Motor neuron (in vitro differentiated cells): Measurements from ENCODE around the gene PARD3. TPM values are rescaled to one million over a fixed set of nuclear protein-coding genes. Genes with fewer than 3 reads are reported as not detected.

Source experiments
- ATAC-seq, 8 experiments: fragments of 200-7000 bp; cut with Tn5 transposase; replicated peaks in 6 of 8; 2 replicates each; pipeline ENCODE4 v1.8.0; 2021; ENCODE audit warnings: mild to moderate bottlenecking in 8 of 8, moderate library complexity in 8 of 8
- H3K27ac ChIP-seq, 2 donors: fragments of 250-450 bp; sonication (Bioruptor Pico); 2 replicates each; pipeline ENCODE4 v1.9.0; 2021; ENCODE audit warnings: antibody characterized with exemption in 2 of 2, mild to moderate bottlenecking in 2 of 2, moderate library complexity in 1 of 2
- H3K4me1 ChIP-seq, 2 donors: fragments of 250-450 bp; sonication (Bioruptor Pico); replicated peaks in 1 of 2; 2 replicates each; pipeline ENCODE4 v1.6.1; 2021; ENCODE audit warnings: antibody characterized with exemption in 2 of 2, mild to moderate bottlenecking in 2 of 2, moderate library complexity in 1 of 2
- H3K4me3 ChIP-seq, 5 donors: fragments of 250-450 bp; sonication (Bioruptor Pico); 2 replicates each; pipeline ENCODE4 v1.9.0; 2021; ENCODE audit warnings: antibody characterized with exemption in 5 of 5, mild to moderate bottlenecking in 5 of 5, moderate library complexity in 4 of 5
- WGBS, 10 experiments: fragments of 450-650 bp; shearing (Covaris generic); methylation state at CpG; one replicate each; pipeline ENCODE4 v1.0.0; 2022; 5-methylcytosine and 5-hydroxymethylcytosine counted together
- in situ Hi-C, 9 experiments: fragments of 400-800 bp; cut with MboI; loops; one replicate each; pipeline ENCODE4 v1.15.0; 2021; ENCODE audit warnings: low sequenced_read_pairs in 9 of 9, low pct_unique_long_range_greater_than_20kb in 2 of 9; ENCODE audit not compliant: unreplicated experiment in 9 of 9
- total RNA-seq, 8 experiments: library from RNA; unstranded; fragments of 300-600 nt; gene quantifications; 2 replicates each; pipeline versions ENCODE4 v1.2.3 to v1.2.4, GENCODE V29; 2022

PARD3 gene
- total RNA-seq, 8 experiments from 2014 or later, result 21.5 to 154 (median 34.0) TPM

DNA sequence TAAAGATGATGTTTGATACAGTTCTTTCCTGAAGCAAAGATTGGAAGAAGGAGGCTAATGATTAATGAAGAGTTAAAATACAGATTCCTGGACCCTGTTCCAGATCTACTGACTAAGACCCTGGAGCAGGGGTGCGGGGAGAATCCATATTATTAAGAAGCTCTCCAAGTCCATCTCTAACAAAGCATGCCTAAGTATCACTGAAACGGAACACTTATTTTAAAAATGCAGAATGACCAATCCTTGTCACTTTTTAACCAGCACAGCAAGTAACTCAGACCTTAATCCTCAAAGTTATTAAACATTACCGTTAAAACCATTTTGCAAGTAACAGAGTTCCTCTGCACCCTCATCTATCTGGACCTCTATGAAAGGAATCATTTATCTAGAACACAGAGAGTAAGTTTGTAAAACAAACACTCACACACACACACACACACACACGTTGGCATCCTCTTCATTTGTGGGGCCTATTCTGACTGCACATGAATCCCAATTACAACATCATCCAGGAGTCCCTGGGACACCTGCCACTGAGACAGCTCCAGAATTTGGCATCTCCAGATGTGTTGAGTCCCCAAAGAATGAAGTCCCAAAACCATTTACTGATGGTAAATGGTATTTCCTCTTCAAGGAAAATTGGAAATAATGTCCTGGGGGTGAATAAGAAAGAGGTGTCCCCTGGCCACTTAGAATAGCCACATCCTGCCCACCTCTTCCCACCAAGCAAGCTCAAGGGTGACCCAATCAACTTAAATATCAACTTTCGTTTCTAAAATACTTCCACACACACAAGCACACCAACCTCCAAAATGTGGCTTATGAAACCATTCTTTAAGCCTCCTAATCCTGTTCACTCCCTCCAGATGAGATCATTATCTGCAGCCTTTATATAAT, 117.5 kb downstream of the PARD3 start:
- no peak overlapping the region for H3K4me3 ChIP-seq
- H3K27ac ChIP-seq, result no peak overlapping the region
- in situ Hi-C loops, result loop anchor here in 1 of 9 experiments (25.0 kb wide), 1 partner anchor 315 kb away; no protein-coding TSS in a partner anchor
- no peak for ATAC-seq
- peaks cover 0 to 3% of the 10 kb centered on the region in 2 donors for H3K4me1 ChIP-seq
- 67 to 100% (median 85%) methylated on average over 1 to 5 of the region's 5 CpGs for WGBS, 10 experiments

DNA sequence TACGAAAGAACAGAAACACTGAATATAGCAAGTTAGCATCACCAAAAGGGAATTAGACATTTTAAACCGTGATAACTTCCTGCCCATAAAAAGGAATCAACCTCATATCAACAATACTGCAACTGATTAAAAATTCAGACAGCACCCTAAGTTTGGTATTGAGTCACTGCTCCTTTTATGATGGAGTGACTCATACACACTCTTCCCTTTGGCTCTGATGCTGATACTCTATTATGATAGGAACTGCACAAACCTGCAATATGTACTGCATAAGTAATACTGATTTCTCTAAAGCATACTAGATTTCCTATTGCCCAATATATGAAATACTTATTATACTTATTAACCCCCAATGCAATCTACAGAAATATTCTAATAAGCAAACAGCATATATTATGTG, 118.7 kb downstream of the PARD3 start:
- 14 to 100% (median 75%) methylated on average over 1 to 2 of the region's 2 CpGs; no CpG with 5 or more reads in 2 of the 10 experiments for WGBS, 10 experiments
- in situ Hi-C loops, result loop anchor here in 1 of 9 experiments (25.0 kb wide), 1 partner anchor 316 kb away; no protein-coding TSS in a partner anchor

DNA sequence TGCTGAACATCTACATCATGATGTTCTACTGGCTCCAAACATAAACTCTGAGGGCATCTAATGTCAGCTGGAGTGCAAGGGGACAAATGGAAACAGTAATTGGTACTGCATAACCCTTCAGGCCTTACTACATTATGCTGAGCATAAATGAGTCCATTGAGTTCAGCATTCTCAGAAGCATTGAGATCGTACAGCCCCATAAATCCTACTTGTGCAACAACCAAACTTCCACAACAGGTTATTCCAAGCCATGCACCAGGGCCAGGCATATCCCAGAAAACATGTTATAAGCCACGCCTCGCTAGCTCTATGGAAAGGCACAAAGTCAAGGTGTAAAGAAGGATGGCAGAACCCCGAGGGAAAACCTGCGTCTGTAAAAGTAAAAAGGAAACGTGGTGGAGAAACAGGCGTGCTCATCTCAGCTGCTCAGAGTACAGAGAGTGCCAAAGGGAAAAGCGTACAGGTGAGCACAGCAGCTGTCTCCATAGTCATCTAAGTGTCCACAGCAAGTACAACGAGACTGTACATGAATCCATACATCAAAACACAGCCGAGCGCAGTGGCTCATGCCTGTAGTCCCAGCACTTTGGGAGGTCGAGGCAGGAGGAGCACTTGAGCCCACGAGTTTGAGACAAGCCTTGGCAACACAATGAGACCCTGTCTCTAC, 124.6 kb downstream of the PARD3 start:
- Histone ChIP-seq H3K27ac (no peak overlapping the region), H3K4me1 (no peaks in the 10 kb centered on the region), H3K4me3 (no peak overlapping the region)
- WGBS, 10 experiments, result 83 to 100% (median 93%) methylated on average over 2 to 13 of the region's 13 CpGs
- in situ Hi-C loops, result loop anchor here in 1 of 9 experiments (25.0 kb wide), 1 partner anchor 322 kb away; no protein-coding TSS in a partner anchor
- ATAC-seq, result peak in 1 of 8 experiments; percentile 76

More for the DNA sequence above, 118.7 kb downstream of the PARD3 start:
- peak; percentile 47 to 95 (median 82) for ATAC-seq
- Histone ChIP-seq H3K4me1 (no peaks in the 10 kb centered on the region), H3K4me3 (no peak overlapping the region), H3K27ac (no peak overlapping the region)

DNA sequence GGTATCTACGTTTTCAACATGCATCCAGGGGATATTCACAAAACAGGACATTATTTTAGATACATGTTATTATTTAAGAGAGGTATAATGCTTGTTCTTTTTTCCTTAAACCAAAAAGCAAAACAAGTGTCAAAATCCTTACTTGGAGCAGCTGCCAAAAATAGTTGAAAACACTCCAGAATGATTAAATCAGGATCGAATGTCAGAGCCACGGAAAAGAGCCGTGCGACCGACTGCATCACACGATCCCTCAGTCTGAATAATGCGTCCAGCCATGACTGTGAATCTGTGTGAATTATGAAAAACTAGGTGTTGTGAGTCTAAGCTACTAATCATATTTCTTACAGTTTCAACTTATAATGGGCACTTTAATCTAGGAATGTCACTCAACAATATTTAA, 126.0 kb downstream of the PARD3 start:
- in situ Hi-C loops, result loop anchor here in 1 of 9 experiments (25.0 kb wide), 1 partner anchor 323 kb away; no protein-coding TSS in a partner anchor
- WGBS, 10 experiments, result 14 to 100% (median 93%) methylated on average over 1 to 8 of the region's 8 CpGs; no CpG with 5 or more reads in 1 of the 10 experiments
- Histone ChIP-seq H3K27ac (no peak overlapping the region), H3K4me3 (no peak overlapping the region), H3K4me1 (no peaks in the 10 kb centered on the region)
- ATAC-seq, result peak in 1 of 8 experiments; percentile 46

DNA sequence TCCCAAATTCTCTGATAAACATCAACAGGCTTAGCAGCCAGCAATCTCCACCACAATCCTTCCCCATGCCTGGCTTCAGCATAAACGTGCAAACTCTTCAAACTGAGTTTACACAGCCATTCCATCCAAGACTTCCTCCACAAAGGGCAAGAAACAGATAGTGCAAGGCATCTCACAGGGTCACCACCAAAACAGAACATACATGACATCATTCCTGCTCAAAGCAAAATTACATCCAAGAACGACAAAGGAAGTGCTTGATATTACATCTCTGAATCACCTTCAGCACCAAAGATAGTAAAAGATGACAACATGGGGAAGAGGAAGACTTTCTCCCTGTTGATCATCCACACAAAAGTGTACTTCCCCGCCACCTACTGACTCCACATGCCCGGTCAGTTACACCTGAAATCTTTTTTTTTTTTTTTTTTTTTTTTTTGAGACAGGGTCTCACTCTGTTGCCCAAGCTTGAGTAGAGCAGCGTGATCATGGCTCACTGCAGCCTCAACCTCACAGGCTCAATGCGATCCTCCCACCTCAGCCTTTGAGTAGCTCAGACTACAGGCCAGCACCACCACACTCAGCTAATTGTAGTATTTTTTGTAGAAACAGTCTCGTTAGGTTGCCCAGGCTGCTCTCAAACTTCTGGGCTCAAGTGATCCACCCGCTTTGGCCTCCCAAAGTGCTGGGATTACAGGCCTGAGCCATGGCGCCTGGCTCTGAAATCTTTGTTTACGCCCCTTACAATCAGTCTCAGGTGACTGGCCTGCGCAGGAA, 127.5 kb downstream of the PARD3 start:
- in situ Hi-C loops, result loop anchor here in 1 of 9 experiments (25.0 kb wide), 1 partner anchor 325 kb away; no protein-coding TSS in a partner anchor
- H3K4me1 ChIP-seq, result no peaks in the 10 kb centered on the region
- no peak overlapping the region for H3K4me3 ChIP-seq
- ATAC-seq, result peak in 2 of 8 experiments; percentile 45 to 77
- H3K27ac ChIP-seq, result no peak overlapping the region
- 60 to 100% (median 95%) methylated on average over 2 to 9 of the region's 11 CpGs for WGBS, 10 experiments

DNA sequence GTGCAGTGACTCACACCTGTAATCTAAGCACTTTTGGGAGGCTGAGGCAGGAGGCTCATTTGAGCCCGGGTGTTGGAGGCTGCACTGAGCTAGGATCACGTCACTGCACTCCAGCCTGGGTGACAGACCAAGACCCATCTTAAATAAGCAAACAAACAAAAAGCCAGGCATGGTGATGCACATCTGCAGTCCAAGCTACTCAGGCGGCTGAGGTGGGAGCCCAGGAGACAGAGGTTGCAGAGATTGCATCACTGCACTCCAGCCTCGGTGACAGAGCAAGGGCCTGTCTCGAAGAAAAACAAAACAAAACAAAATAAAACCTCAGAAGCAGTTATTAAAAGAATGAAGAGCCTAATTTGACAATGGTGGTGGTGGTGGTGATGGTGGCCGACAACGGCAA, 132.5 kb downstream of the PARD3 start:
- ATAC-seq, result peak in 2 of 8 experiments; percentile 24 to 48
- in situ Hi-C loops, result loop anchor here in 1 of 9 experiments (25.0 kb wide), 1 partner anchor 330 kb away; no protein-coding TSS in a partner anchor
- Histone ChIP-seq H3K4me1 (no peaks in the 10 kb centered on the region), H3K4me3 (no peak overlapping the region), H3K27ac (no peak overlapping the region)
- 82 to 100% (median 92%) methylated on average over 1 to 5 of the region's 7 CpGs for WGBS, 10 experiments

DNA sequence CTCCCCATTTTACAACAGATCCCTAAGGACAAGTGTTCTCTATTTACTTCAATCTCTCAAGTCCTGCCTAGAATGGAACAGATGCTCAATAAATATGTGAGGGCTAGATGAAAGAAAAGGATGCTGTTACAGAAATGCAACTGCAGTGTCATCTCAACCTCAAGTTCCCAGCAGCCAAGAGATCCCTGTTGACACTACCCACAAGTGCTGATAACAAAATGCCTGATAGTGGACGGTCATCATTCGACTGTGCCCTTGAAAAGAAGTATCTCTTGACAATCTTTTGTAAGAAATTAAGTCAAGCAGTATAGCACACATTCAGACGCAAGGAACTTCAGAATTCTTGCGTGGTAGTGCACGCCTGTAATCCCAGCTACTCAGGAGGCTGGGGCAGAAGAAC, 133.2 kb downstream of the PARD3 start:
- H3K27ac ChIP-seq, result no peak overlapping the region
- no peak for ATAC-seq
- in situ Hi-C loops, result loop anchor here in 1 of 9 experiments (25.0 kb wide), 1 partner anchor 330 kb away; no protein-coding TSS in a partner anchor
- no peak overlapping the region for H3K4me3 ChIP-seq
- H3K4me1 ChIP-seq, result no peaks in the 10 kb centered on the region
- 89 to 100% (median 97%) methylated on average over 2 to 5 of the region's 5 CpGs; no CpG with 5 or more reads in 1 of the 10 experiments for WGBS, 10 experiments

DNA sequence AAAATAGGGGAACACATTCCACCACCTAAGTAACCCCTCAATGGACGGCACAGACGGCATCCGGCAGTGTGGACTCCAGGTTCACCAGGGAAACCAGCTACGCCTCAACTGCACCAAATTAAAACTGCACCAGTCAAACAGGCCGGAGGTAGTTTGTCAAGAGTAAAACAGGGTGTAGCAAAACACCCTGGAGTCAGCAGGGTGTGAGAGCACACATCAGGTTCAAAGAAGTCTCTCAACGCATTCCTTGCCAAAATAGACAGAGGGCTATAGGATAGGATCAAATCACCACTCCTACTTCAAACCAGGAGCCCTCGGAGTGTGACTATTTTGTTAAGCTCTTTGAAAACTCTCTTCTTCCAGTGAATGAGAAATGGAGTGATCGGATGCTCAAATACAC, 135.9 kb downstream of the PARD3 start:
- no peak for ATAC-seq
- Histone ChIP-seq H3K27ac (no peak overlapping the region), H3K4me3 (no peak overlapping the region), H3K4me1 (no peaks in the 10 kb centered on the region)
- in situ Hi-C loops, result loop anchor here in 1 of 9 experiments (25.0 kb wide), 1 partner anchor 333 kb away; no protein-coding TSS in a partner anchor
- WGBS, 10 experiments, result 80 to 100% (median 93%) methylated on average over 1 to 8 of the region's 8 CpGs; no CpG with 5 or more reads in 2 of the 10 experiments

DNA sequence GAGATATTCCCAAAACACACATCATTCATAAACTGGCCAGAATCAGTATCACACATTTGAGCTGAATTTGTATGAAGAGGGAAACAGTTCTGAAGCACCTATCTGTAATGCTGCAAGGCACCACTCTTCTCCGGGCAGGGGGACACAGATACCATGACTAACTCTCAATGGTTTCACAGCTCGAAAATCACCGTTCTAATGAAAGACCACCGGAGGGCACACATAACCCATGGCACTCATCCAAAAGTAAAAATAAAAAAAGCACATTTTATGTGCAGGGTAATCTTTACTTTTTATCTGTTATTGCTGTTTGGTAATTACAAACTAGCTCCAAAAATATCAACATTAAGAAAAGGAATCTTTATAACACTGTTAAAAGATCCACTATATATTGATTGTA, 137.5 kb downstream of the PARD3 start:
- 49 to 97% (median 90%) methylated on average over 2 to 4 of the region's 4 CpGs; no CpG with 5 or more reads in 3 of the 10 experiments for WGBS, 10 experiments
- in situ Hi-C loops, result loop anchor here in 1 of 9 experiments (25.0 kb wide), 1 partner anchor 335 kb away; no protein-coding TSS in a partner anchor
- Histone ChIP-seq H3K27ac (no peak overlapping the region), H3K4me3 (no peak overlapping the region), H3K4me1 (no peaks in the 10 kb centered on the region)
- ATAC-seq, result no peak

DNA sequence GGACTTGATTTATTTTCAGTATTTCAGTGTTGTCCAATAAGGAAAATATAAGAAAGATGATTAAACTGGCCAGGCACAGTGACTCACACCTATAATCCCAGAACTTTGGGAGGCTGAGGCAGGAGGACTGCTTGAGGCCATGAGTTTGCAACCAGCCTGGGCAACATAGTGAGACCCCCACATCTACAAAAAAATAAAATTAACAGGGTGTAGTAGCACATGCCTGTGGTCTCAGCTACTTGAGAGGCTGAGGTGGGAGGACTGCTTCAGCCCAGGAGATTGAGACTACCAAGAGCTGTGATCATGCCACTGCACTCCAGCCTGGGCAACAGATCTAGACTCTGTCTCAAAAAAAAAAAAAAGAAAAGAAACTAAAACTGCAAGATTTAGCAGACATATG, 138.0 kb downstream of the PARD3 start:
- in situ Hi-C loops, result loop anchor here in 1 of 9 experiments (25.0 kb wide), 1 partner anchor 335 kb away; no protein-coding TSS in a partner anchor
- Histone ChIP-seq H3K27ac (no peak overlapping the region), H3K4me3 (no peak overlapping the region), H3K4me1 (no peaks in the 10 kb centered on the region)
- ATAC-seq, result no peak

DNA sequence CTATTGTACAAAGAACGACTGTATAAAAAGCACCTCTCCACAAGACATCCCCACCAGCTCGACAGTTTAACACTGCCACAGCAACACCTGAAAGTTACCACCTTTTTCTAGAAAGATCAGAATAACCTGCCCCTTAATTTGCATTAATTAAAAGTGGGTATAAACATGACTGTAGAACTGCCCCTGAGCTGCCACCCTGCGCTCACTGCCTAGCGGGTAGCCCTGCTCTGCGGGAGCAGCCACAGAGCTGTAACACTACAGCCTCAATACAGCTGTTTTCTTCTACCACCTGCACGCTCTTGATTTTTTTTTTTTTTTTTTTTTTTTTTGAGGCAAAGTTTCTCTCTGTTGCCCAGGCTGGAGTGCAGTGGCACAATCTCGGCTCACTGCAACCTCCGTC, 140.9 kb downstream of the PARD3 start:
- WGBS, 10 experiments, result 82 to 97% (median 90%) methylated on average over 3 to 7 of the region's 8 CpGs; no CpG with 5 or more reads in 3 of the 10 experiments
- no peak for ATAC-seq
- in situ Hi-C loops, result loop anchor here in 1 of 9 experiments (25.0 kb wide), 1 partner anchor 263 kb away; no protein-coding TSS in a partner anchor
- H3K4me3 ChIP-seq, result no peak overlapping the region
- H3K4me1 ChIP-seq, result no peaks in the 10 kb centered on the region
- no peak overlapping the region for H3K27ac ChIP-seq

DNA sequence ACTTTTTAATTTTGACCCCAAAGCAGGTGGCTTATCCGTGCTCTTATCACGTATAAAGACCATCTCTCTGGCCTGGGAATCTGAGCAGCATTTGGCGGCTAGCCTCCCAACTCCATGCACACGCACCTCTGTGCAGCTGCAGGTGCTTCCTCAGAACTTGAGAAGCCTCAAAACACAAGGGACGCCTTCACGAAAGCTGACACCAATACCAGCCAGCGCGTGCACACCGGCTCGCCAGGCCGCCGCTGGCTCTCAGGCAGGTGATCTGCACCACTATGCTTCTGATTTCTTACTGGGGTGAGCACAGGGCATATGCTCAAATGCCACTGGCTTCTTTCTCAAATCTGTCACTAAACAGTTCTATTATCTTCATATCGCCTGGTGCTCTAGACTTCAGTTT, 145.0 kb downstream of the PARD3 start:
- Histone ChIP-seq H3K4me1 (peaks cover 6 to 12% of the 10 kb centered on the region in 2 donors), H3K27ac (no peak overlapping the region), H3K4me3 (no peak overlapping the region)
- in situ Hi-C loops, result loop anchor here in 1 of 9 experiments (25.0 kb wide), 1 partner anchor 267 kb away; no protein-coding TSS in a partner anchor
- no peak for ATAC-seq
- WGBS, 10 experiments, result 83 to 100% (median 97%) methylated on average over 1 to 13 of the region's 13 CpGs
